GM21737 (cell line): ENCODE results near the gene LTA.

Experiments
- ATAC-seq: cut with Tn5 transposase; IDR thresholded peaks from one replicate; pipeline ENCODE4 v1.9.1; 2021; ENCODE audit warnings: mild to moderate bottlenecking, moderate library complexity; ENCODE audit not compliant: unreplicated experiment

The LTA gene, protein sequence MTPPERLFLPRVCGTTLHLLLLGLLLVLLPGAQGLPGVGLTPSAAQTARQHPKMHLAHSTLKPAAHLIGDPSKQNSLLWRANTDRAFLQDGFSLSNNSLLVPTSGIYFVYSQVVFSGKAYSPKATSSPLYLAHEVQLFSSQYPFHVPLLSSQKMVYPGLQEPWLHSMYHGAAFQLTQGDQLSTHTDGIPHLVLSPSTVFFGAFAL

DNA sequence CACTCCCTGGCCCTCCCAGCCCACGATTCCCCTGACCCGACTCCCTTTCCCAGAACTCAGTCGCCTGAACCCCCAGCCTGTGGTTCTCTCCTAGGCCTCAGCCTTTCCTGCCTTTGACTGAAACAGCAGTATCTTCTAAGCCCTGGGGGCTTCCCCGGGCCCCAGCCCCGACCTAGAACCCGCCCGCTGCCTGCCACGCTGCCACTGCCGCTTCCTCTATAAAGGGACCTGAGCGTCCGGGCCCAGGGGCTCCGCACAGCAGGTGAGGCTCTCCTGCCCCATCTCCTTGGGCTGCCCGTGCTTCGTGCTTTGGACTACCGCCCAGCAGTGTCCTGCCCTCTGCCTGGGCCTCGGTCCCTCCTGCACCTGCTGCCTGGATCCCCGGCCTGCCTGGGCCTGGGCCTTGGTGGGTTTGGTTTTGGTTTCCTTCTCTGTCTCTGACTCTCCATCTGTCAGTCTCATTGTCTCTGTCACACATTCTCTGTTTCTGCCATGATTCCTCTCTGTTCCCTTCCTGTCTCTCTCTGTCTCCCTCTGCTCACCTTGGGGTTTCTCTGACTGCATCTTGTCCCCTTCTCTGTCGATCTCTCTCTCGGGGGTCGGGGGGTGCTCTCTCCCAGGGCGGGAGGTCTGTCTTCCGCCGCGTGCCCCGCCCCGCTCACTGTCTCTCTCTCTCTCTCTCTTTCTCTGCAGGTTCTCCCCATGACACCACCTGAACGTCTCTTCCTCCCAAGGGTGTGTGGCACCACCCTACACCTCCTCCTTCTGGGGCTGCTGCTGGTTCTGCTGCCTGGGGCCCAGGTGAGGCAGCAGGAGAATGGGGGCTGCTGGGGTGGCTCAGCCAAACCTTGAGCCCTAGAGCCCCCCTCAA is at the start of gene LTA:
Gene LTA (plus strand): TSS at position 249 of the 871 bp plus-strand sequence. CDS start 454 bp downstream, at position 703.
- peak; percentile 34 for ATAC-seq

DNA sequence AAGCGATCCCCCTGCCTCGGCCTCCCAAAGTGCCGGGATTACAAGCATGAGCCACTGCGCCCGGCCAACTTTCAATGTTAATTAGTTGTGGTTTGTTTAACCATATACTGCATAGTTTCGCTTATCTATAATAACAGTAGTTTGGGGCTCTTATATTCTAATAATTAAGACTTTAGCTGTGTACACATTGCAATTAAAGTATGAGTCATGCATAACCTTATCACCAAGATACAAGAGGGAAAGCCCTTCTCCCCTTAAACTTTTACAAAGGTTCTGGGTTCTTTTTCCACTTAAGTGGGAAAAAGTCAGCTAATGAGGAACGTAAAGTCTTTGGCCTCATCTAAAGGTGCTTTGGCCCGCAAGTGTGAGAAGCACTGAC is 46.5 kb upstream of the LTA start:
- no peak for ATAC-seq

DNA sequence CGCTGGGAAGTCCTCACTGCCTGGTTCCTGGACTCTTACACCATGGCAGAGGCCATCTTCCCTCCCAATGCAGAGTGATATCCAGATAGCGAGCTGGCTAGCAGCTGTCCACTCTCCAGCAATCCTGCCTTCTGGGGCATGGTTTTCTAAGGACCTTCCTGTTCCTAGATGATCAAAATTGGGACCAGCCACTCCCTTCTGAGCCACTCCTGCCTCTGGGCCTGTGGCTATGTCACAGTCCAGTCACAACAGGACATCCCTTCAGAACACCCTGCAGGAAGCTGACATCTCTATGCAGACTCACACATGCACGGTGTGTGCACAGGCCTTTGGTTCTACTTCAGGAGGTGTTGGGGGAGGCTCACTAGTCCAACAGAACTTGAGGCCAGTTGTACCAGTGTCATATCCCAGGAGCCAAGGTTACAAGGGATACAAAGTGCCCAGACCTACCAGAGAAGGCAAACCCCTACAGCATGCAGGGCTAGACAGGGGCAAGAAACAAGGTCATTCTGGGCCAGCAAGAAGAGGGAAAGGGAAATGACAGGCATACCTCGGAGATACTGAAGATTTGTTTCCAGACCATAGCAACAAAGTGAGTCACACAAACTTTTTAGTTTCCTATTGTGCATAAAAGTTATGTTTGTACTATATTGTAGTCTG is 46.0 kb upstream of the LTA start:
- ATAC-seq: no peak

DNA sequence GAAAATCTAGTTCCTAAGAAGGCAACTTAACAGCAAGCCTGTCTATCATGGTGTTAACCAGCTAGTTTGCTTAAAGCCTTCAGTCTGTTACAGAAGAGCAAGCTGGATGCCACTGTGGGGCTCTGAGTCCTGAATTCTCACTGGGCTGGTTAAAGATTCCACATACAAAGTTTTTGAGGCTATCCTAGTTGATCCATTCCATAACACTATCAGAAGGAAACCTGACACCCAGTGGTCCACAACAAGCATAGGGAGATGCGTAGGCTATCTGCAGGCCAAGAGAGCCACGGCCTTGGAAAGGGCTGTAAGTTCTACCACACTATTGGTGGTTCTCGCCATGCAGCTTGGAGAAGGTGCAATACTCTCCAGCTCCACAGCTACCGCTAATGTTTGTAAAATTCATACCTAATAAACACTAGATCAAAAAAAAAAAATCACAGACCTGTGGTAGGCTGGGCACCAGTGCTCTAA is 43.7 kb upstream of the LTA start:
- ATAC-seq: no peak

DNA sequence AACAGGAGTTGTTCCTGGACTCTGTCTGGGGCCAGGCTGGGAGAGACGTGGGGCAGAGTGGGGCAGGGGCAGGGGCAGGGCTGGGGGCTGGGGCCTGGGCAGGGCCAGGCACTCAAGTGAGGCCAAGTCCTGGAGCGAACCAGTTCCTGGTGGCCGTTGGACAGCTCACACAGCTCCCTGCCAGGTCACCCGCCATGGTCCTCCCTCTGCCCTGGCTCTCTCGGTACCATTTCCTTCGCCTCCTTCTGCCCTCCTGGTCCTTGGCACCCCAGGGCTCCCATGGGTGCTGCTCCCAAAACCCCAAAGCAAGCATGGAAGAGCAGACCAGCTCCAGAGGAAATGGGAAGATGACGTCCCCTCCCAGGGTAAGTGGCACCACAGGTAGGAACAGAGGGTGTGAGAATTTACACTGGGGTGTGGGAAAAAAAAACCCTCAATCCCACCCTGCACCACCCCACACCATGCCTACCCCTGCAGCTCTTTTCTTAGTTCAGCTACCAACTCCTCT is 43.2 kb upstream of the LTA start, which contains the start of gene MCCD1:
Gene MCCD1 (plus strand): TSS at position 142 of the 508 bp plus-strand sequence. CDS start 53 bp downstream, at position 195.
- no peak for ATAC-seq

DNA sequence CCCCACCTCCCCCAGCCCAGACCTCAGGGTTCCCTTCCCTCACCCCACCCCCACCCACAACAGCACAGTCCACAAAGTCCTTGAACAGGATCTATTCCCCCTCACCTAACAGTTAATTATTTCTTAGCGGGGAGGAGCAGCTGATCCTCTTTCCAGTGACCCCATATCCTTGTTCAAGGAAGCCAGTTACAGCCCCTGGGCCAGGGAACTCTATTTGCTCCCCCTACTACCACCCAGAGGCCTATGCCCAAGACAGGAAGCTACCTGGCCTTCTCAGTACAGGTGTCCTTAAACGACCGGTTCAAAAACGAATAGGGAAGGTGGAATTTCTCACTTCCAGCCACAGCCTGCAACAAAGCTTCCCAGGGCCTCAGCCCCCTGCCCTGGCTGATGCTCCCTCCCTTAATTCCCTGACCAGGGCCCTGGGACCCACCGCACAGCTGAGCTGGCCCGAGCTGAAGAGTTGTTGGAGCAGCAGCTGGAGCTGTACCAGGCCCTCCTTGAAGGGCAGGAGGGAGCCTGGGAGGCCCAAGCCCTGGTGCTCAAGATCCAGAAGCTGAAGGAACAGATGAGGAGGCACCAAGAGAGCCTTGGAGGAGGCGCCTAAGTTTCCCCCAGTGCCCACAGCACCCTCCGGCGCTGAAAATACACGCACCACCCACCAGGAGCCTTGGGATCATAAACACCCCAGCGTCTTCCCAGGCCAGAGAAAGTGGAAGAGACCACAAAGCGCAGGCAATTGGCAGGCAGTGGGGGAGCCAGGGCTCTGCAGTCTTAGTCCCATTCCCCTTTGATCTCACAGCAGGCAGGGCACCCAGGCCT is 42.5 kb upstream of the LTA start:
- ATAC-seq: no peak

DNA sequence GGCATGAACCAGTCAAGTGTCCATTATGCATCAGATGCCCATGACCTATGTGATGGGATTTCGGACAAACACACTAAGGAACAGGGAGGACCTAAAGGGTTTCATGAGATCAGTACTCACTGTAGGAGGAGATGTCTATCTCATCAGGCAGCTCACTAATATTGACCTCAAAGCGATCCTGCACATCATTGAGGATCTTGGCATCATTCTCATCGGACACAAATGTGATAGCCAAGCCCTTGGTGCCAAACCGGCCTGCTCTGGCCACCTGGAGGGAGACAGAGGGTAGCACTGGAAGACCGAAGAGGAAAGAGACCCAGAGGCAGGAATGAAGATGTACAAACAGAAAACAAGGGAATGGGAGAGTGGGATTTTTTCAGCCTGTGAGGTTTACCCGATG is 41.4 kb upstream of the LTA start:
- no peak for ATAC-seq

DNA sequence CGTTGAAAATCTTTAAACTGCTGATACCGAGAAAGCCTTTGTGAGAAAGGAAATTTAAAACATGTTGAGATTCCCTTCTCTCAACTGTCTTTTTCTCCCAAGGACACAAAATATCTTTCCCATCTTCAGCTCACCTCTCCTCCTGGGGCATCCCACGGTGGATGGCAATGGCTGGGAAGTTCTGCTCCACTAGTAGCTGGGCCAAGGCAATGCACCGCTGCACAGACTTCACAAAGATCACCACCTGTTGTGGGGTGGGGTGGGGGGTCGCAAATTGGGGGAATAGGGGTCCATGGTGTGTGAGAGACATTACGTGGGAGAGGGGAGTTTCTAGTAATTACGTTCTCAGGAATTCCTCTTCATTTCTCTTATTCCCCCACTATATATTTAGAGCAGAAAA is 40.9 kb upstream of the LTA start:
- no peak for ATAC-seq

DNA sequence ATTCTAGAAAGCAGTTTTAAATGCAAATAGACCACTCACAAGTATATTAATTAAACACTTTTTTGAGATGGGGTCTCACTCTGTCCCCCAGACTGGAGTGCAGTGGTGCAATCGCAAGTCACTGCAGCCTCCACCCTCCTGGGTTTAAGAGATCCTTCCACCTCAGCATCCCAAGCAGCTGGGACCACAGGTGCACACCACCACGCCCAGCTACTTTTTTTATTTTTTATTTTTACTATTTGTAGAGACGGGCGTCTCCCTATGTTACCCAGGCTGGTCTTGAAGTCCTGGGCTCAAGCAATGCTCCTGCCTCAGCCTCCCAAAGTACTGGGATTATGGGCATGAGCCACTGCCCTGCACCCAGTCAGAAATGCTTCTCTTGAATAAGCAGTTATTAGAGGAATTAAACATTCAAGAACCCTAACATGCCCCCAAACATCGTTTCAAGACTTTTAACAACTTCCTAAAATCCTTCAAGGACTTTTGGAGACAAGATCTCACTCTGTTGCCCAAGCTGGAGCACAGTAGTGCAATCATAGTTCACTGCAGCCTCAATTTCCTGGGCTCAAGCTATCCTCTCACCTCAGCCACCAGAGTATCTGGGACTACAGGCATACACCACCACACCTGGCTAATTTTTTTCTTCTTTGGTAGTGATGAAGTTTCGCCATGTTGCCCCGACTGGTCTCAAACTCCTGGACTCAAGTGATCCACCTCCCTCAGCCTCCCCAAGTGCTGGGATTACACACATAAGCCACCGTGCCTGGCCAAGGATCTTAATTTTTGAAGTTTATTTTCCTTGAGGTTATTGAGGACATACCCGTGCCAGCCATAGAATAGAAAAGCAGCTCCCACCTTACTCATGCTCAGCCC is 40.1 kb upstream of the LTA start:
- no peak for ATAC-seq

DNA sequence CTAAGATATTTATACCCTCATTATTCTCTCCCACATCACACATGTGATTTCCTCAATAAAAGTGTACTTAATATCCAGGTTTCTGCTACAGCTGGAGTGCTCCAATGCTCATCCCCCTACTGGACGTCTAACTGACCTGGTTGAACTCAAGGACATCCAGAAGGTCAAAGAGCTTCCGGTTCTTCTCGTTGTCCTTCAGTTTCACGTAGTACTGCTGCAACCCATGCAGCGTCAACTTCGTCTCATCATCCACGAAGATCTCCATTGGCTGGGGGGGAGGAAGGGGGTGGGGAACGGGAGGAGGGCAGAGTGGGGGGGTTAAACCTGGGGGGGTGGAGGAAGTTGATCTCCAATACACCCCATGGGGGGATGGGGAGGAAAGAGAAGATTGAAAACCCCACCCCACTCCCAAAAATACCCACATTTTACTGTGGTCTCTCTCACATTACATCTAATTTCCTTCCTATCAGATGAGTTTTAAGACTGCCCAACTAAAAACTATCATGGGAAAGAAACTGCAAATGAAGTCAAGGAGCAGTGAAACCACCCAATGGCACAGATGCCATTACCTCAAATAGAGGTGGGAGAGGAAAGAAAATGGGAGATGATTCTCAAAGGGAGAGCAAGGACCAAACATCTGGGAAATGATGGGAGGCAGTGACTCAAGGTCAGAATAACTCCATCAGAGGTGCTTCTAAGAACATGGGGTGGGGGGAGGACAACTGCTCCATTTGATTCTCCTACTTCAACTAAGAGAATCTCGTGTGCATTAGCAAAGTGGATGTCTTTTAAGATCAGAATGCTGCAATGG is 39.2 kb upstream of the LTA start:
- ATAC-seq: no peak

DNA sequence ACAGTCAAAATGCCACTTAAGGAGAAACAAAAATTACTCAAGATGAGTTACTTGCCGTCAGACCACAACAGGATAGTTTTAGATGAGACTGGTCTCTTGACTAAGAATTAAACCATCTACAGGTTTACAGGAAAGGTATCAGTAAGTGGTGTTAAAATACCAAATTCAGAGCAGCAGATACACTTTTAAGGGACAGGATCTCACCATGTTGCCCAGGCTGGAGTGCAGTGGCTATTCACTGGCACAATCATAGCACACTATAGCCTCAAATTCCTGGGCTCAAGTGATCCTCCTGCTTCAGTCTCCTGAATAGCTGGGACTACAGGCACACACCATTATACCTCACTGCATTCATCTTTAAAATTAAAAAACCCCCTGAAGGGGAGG is 38.6 kb upstream of the LTA start:
- no peak for ATAC-seq

DNA sequence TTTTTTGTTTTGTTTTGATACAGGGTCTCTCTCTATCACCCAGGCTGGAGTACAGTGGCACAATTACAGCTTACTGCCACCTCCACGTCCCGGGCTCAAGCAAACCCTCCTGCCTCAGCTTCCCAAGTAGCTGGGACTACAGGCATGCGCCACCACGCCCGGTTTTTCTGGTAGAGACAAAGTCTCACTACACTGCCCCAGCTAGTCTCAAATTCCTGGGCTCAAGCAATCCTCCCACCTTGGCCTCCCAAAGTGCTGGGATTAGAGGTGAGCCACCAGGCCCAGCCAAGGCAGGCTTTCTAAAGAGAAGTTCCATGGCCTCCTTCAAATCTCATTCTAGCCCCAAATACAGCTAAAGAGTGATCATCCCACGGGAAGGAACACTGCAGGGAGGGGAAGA is 38.1 kb upstream of the LTA start:
- ATAC-seq: no peak

DNA sequence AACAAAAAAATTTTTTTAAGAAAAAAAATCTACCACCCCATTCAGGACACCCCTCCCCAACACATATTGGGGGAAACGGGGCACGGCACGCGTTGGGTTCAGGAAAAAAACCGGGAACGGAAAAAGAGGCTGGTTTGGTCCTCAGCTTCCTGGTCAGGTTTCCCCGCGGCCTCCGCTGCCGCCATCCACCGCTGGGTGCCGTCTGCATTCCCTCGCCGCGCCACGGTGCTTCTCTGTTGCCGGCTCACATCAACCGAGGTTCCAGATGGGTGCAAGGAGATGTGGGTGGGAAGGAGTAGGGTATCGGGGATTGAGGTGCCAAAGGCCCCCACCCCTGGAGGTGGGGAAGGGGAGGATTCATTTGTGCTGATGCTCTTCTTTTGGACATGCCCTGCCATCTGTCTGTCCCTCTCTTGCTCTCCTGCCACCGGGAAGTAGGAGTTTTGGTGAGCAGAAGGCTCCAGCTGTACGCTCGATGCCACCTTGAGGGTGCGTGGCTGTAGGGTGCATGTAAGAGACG is 37.5 kb upstream of the LTA start:
- ATAC-seq: no peak

DNA sequence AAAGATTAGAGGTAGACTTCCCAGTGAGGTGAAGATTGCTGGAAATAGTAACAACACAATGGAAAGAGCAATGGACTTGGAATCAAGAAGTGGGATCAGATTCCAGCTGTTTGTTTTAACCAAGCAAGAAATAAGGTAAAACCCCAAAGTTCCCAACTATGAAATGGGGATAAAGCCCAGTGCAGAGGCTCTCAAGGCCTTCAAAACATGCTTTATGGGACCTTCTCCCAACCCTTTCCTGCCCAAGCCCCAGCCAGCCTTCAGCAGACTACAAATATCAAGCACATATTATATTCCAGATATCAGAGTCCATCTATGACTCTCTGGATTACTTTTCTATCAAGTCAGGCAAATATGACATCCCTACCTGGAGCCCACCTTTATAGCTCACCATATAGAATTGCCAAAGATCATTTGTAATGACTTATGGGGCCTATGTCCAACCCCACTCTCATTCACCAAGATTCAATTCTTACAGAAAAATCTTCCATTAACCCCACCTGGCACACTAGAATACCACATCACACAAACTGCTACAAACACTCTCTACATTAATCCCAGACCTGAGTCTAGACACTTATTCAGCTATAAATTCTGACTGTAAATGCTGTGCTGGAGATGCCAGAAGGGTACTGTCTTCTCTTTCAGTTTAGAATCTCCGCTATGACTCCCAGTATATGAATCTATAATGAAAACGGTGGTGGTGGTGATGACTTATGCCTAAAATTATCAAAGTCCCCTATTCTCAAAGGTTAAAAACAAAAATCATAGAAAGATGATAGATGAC is 36.4 kb upstream of the LTA start:
- no peak for ATAC-seq

DNA sequence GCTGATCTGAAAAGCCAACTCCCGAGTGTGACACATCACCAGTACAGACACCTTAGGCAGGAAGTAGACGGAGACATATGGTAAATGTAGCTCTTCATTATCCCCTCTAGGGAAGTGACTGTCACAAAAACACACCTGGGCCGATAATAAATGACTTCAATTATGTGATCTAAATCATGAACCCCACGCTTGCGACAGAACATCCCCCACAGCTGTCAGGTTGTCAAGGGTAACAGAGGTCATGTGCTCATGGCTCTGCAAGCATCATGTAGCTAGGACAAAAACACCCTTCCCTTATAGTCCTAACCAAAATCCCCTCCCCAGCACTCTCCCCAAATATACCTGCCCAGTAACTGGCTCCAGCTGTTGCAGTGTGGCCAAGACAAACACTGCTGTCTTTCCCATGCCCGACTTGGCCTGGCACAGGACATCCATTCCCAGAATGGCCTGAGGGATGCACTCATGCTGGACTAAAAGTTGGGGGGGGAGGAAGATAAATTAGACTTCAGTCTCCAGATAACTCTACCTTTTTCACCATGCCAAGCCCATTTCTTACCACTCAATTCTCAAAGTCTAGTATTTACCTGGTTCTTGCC is 33.2 kb upstream of the LTA start:
- no peak for ATAC-seq

DNA sequence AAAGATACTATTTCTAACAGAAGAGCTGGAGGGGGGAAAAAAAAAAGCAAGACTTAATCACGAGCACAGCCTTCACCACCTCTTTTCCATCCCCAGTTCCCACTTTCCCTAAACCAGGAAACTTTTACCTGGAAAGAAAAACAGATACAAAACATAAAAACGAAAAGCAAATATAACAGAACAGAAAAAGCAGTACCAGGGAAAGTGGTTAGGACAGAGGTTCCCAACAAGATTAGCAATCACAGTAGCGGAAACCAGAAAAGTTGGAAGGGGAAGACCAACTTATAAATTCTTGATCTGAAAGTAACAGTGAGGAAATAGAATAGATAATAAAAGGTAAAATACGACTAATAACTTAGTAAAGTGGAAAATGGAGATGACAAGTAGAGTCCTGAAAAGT is 31.4 kb upstream of the LTA start:
- ATAC-seq: no peak

DNA sequence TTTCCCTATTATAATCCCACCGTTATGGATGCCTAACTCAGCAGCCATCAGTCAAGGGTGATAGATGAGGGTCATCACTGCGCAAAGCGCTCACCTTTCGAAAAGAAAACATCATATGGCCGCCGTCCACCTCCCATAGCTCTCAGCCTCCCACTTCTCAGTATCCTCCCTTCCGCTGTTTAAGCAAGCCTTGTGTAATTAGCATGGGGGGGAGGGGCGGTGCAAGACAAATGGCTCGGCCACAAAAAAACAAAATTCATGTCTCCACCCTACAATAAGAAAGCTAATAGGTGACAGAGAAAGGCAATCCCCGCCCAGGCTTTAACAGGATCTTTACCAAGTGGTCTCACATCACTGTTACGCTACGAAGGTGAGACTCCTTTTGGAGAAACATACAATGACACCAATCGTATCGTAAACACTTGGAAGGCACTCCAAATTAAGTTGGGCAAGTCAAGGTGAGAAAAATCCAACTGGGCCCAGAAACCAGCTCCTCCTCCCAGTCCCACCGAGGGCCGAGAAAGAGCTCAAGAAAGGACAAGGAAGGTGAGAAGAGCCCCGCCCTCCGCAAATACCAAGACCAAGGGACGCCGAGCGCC is 30.9 kb upstream of the LTA start:
- ATAC-seq: no peak
